ENCODE measurements around the gene NOBOX.
"Not testable (repeated sequence)": the region's sequence is repeated elsewhere in the genome, so short reads cannot be mapped to it uniquely, and the experiment has no call there.

NOBOX gene

GRCh38 chr7:144436500-144436899 is 33.0 kb upstream of the NOBOX start:
- no peak for DNase-seq (ENCODE audit: low read depth, low spot score)
- H3K4me3 ChIP-seq (ENCODE audit: low read depth, low read length) = no peak overlapping the region
- in situ Hi-C loops (cut with HindIII; ENCODE audit: low sequenced_read_pairs) = no loop called here
- no peak for TF ChIP-seq CTCF (IDR thresholded peaks at IDR 0.05; ENCODE audit: low read depth, low read length)

- in situ Hi-C loops (cut with HindIII; ENCODE audit: low sequenced_read_pairs) = no loop called here
- H3K4me3 ChIP-seq (ENCODE audit: low read depth, low read length) = no peak overlapping the region
- no peak for TF ChIP-seq CTCF (IDR thresholded peaks at IDR 0.05; ENCODE audit: low read depth, low read length)
- no peak for DNase-seq (ENCODE audit: low read depth, low spot score)
These were observed 24.9 kb upstream of the NOBOX start for GRCh38 chr7:144428431-144428830.

GRCh38 chr7:144427539-144427938 is 24.0 kb upstream of the NOBOX start:
- H3K4me3 ChIP-seq (ENCODE audit: low read depth, low read length); in situ Hi-C loops (cut with HindIII; ENCODE audit: low sequenced_read_pairs); DNase-seq (ENCODE audit: low read depth, low spot score): not testable (repeated sequence)

- in situ Hi-C loops (cut with HindIII; ENCODE audit: low sequenced_read_pairs); H3K4me3 ChIP-seq (ENCODE audit: low read depth, low read length): not testable (repeated sequence)
These were observed 15.4 kb upstream of the NOBOX start for GRCh38 chr7:144418931-144419330.

GRCh38 chr7:144416341-144416740 is 12.8 kb upstream of the NOBOX start:
- in situ Hi-C loops (cut with HindIII; ENCODE audit: low sequenced_read_pairs) = no loop called here
- no peak for TF ChIP-seq CTCF (IDR thresholded peaks at IDR 0.05; ENCODE audit: low read depth, low read length)
- no peak for DNase-seq (ENCODE audit: low read depth, low spot score)

More at GRCh38 chr7:144418931-144419330, 15.4 kb upstream of the NOBOX start:
- DNase-seq (ENCODE audit: low read depth, low spot score) = not testable (repeated sequence)

GRCh38 chr7:144415858-144416257 is 12.4 kb upstream of the NOBOX start:
- TF ChIP-seq CTCF (IDR thresholded peaks at IDR 0.05; ENCODE audit: low read depth, low read length) = no peak
- DNase-seq (ENCODE audit: low read depth, low spot score) = no peak
- in situ Hi-C loops (cut with HindIII; ENCODE audit: low sequenced_read_pairs) = no loop called here
- H3K4me3 ChIP-seq (ENCODE audit: low read depth, low read length) = no peak overlapping the region

More at GRCh38 chr7:144416341-144416740, 12.8 kb upstream of the NOBOX start:
- no peak overlapping the region for H3K4me3 ChIP-seq (ENCODE audit: low read depth, low read length)

- in situ Hi-C loops (cut with HindIII; ENCODE audit: low sequenced_read_pairs) = no loop called here
- no peak overlapping the region for H3K4me3 ChIP-seq (ENCODE audit: low read depth, low read length)
These were observed 11.3 kb upstream of the NOBOX start for GRCh38 chr7:144414815-144415214.

More at GRCh38 chr7:144414815-144415214, 11.3 kb upstream of the NOBOX start:
- TF ChIP-seq CTCF (IDR thresholded peaks at IDR 0.05; ENCODE audit: low read depth, low read length) = no peak
- DNase-seq (ENCODE audit: low read depth, low spot score) = no peak

Data from astrocyte of the spinal cord (primary cell).